ENCODE data around the gene GAPDH.

DNA sequence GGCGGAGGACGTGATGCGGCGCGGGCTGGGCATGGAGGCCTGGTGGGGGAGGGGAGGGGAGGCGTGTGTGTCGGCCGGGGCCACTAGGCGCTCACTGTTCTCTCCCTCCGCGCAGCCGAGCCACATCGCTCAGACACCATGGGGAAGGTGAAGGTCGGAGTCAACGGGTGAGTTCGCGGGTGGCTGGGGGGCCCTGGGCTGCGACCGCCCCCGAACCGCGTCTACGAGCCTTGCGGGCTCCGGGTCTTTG lies 303 bp downstream of the GAPDH start:
- TF ChIP-seq, protein P1, sequence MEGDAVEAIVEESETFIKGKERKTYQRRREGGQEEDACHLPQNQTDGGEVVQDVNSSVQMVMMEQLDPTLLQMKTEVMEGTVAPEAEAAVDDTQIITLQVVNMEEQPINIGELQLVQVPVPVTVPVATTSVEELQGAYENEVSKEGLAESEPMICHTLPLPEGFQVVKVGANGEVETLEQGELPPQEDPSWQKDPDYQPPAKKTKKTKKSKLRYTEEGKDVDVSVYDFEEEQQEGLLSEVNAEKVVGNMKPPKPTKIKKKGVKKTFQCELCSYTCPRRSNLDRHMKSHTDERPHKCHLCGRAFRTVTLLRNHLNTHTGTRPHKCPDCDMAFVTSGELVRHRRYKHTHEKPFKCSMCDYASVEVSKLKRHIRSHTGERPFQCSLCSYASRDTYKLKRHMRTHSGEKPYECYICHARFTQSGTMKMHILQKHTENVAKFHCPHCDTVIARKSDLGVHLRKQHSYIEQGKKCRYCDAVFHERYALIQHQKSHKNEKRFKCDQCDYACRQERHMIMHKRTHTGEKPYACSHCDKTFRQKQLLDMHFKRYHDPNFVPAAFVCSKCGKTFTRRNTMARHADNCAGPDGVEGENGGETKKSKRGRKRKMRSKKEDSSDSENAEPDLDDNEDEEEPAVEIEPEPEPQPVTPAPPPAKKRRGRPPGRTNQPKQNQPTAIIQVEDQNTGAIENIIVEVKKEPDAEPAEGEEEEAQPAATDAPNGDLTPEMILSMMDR (IDR thresholded peaks at IDR 0.05): no peak
- no peak for TF ChIP-seq POLR2A (IDR thresholded peaks at IDR 0.05)
- no peak for TF ChIP-seq EP300 (IDR thresholded peaks at IDR 0.05; ENCODE audit: low read depth)
- no peak for TF ChIP-seq POLR2AphosphoS5 (IDR thresholded peaks at IDR 0.05)

Measured in transverse colon (tissue), 4 donors.